IPS-20b (cell line): ENCODE results near the gene ZEB1.
"Not testable (repeated sequence)": the region's sequence is repeated elsewhere in the genome, so short reads cannot be mapped to it uniquely, and the experiment has no call there.

Source experiments
- H3K27ac ChIP-seq: one replicate; pipeline ENCODE4 v1.5.1; 2013; ENCODE audit warnings: low read length
- H3K27me3 ChIP-seq: 2 replicates; pipeline ENCODE4 v1.6.1; 2013; ENCODE audit warnings: mild to moderate bottlenecking, low read length, inconsistent platforms; ENCODE audit not compliant: insufficient read depth
- H3K36me3 ChIP-seq: 2 replicates; pipeline ENCODE4 v1.6.1; 2013; ENCODE audit warnings: low read depth, mild to moderate bottlenecking, inconsistent platforms, low read length, moderate library complexity; ENCODE audit not compliant: insufficient read depth
- H3K4me1 ChIP-seq: 2 replicates; pipeline ENCODE4 v1.6.1; 2013; ENCODE audit warnings: mild to moderate bottlenecking, control low read depth, inconsistent platforms, low read length, moderate library complexity; ENCODE audit not compliant: insufficient read depth
- H3K4me3 ChIP-seq: 2 replicates; pipeline ENCODE4 v1.5.1; 2013; ENCODE audit warnings: mild to moderate bottlenecking, low read length, inconsistent platforms
- H3K9ac ChIP-seq: 2 replicates; pipeline ENCODE4 v1.6.1; 2013; ENCODE audit warnings: low read depth, mild to moderate bottlenecking, inconsistent platforms, low read length, moderate library complexity
- H3K9me3 ChIP-seq: 2 replicates; pipeline ENCODE4 v1.6.1; 2013; ENCODE audit warnings: mild to moderate bottlenecking, low read depth, low read length, inconsistent platforms; ENCODE audit not compliant: insufficient read depth

ZEB1 gene

GRCh38 chr10:31520986-31521831 lies 202.2 kb downstream of the ZEB1 start:
- no peaks in the 10 kb centered on the region for H3K36me3 ChIP-seq
- no peak overlapping the region for H3K27ac ChIP-seq
- H3K27me3 ChIP-seq: no peaks in the 10 kb centered on the region
- H3K4me1 ChIP-seq: no peaks in the 10 kb centered on the region
- no peak overlapping the region for H3K4me3 ChIP-seq
- no peaks in the 10 kb centered on the region for H3K9me3 ChIP-seq
- H3K9ac ChIP-seq: no peak overlapping the region

- Histone ChIP-seq H3K36me3 (no peaks in the 10 kb centered on the region), H3K4me3 (no peak overlapping the region)
Observed at GRCh38 chr10:31522820-31523219, 203.8 kb downstream of the ZEB1 start.

GRCh38 chr10:31524460-31524859 lies 205.4 kb downstream of the ZEB1 start:
- no peaks in the 10 kb centered on the region for H3K9me3 ChIP-seq
- no peaks in the 10 kb centered on the region for H3K36me3 ChIP-seq
- no peak overlapping the region for H3K27ac ChIP-seq
- H3K9ac ChIP-seq: no peak overlapping the region
- H3K27me3 ChIP-seq: no peaks in the 10 kb centered on the region
- no peak overlapping the region for H3K4me3 ChIP-seq
- no peaks in the 10 kb centered on the region for H3K4me1 ChIP-seq

More at GRCh38 chr10:31522820-31523219, 203.8 kb downstream of the ZEB1 start:
- Histone ChIP-seq H3K27ac (no peak overlapping the region), H3K9ac (no peak overlapping the region), H3K4me1 (no peaks in the 10 kb centered on the region), H3K27me3 (no peaks in the 10 kb centered on the region), H3K9me3 (no peaks in the 10 kb centered on the region)

GRCh38 chr10:31526178-31526577 lies 207.2 kb downstream of the ZEB1 start:
- no peaks in the 10 kb centered on the region for H3K9me3 ChIP-seq
- H3K4me3 ChIP-seq: no peak overlapping the region
- H3K27me3 ChIP-seq: no peaks in the 10 kb centered on the region
- no peaks in the 10 kb centered on the region for H3K4me1 ChIP-seq
- no peaks in the 10 kb centered on the region for H3K36me3 ChIP-seq
- no peak overlapping the region for H3K9ac ChIP-seq
- no peak overlapping the region for H3K27ac ChIP-seq

GRCh38 chr10:31526681-31527080 lies 207.7 kb downstream of the ZEB1 start:
- no peaks in the 10 kb centered on the region for H3K9me3 ChIP-seq
- H3K27me3 ChIP-seq: no peaks in the 10 kb centered on the region
- no peaks in the 10 kb centered on the region for H3K4me1 ChIP-seq
- H3K36me3 ChIP-seq: no peaks in the 10 kb centered on the region
- H3K4me3 ChIP-seq: no peak overlapping the region
- H3K27ac ChIP-seq: no peak overlapping the region
- H3K9ac ChIP-seq: no peak overlapping the region

GRCh38 chr10:31528831-31529230 lies 209.8 kb downstream of the ZEB1 start:
- H3K4me3 ChIP-seq: no peak overlapping the region
- H3K4me1 ChIP-seq: no peaks in the 10 kb centered on the region
- H3K27me3 ChIP-seq: no peaks in the 10 kb centered on the region
- no peak overlapping the region for H3K9ac ChIP-seq
- H3K36me3 ChIP-seq: no peaks in the 10 kb centered on the region
- no peaks in the 10 kb centered on the region for H3K9me3 ChIP-seq
- H3K27ac ChIP-seq: no peak overlapping the region

GRCh38 chr10:31536302-31536701 lies 217.3 kb downstream of the ZEB1 start:
- Histone ChIP-seq H3K4me3 (no peak overlapping the region), H3K36me3 (no peaks in the 10 kb centered on the region), H3K9me3 (no peaks in the 10 kb centered on the region), H3K27ac (no peak overlapping the region), H3K27me3 (no peaks in the 10 kb centered on the region), H3K9ac (no peak overlapping the region), H3K4me1 (no peaks in the 10 kb centered on the region)

- H3K4me1 ChIP-seq: no peaks in the 10 kb centered on the region
- H3K27ac ChIP-seq: no peak overlapping the region
- H3K27me3 ChIP-seq: no peaks in the 10 kb centered on the region
- H3K36me3 ChIP-seq: no peaks in the 10 kb centered on the region
- no peak overlapping the region for H3K9ac ChIP-seq
- H3K9me3 ChIP-seq: peaks cover 4% of the 10 kb centered on the region; the same call in 1 of the 2 replicates
- no peak overlapping the region for H3K4me3 ChIP-seq
Observed at GRCh38 chr10:31549896-31550295, 230.9 kb downstream of the ZEB1 start.

GRCh38 chr10:31554556-31554955 lies 235.5 kb downstream of the ZEB1 start:
- Histone ChIP-seq H3K4me3 (no peak overlapping the region), H3K4me1 (no peaks in the 10 kb centered on the region), H3K36me3 (no peaks in the 10 kb centered on the region), H3K9ac (no peak overlapping the region), H3K27ac (no peak overlapping the region), H3K27me3 (no peaks in the 10 kb centered on the region), H3K9me3 (no peaks in the 10 kb centered on the region; the same call in 1 of the 2 replicates)

- Histone ChIP-seq H3K9ac (no peak overlapping the region), H3K9me3 (no peaks in the 10 kb centered on the region; the same call in 1 of the 2 replicates), H3K4me3 (no peak overlapping the region), H3K4me1 (no peaks in the 10 kb centered on the region), H3K27me3 (no peaks in the 10 kb centered on the region), H3K27ac (no peak overlapping the region), H3K36me3 (no peaks in the 10 kb centered on the region)
Observed at GRCh38 chr10:31557854-31558253, 238.8 kb downstream of the ZEB1 start.

- not testable (repeated sequence) for H3K27ac ChIP-seq
Observed at GRCh38 chr10:31568252-31568861, 249.3 kb downstream of the ZEB1 start.

GRCh38 chr10:31574577-31574976 lies 255.6 kb downstream of the ZEB1 start:
- Histone ChIP-seq H3K36me3 (no peaks in the 10 kb centered on the region), H3K27me3 (no peaks in the 10 kb centered on the region), H3K9ac (no peak overlapping the region), H3K4me1 (no peaks in the 10 kb centered on the region), H3K9me3 (0 out of 2 replicates have a peak, but pooled peaks cover 3% of the 10 kb centered on the region), H3K4me3 (no peak overlapping the region), H3K27ac (no peak overlapping the region)

More at GRCh38 chr10:31568252-31568861, 249.3 kb downstream of the ZEB1 start:
- not testable (repeated sequence) for H3K9me3 ChIP-seq, H3K36me3 ChIP-seq, H3K27me3 ChIP-seq, H3K4me1 ChIP-seq, H3K9ac ChIP-seq, H3K4me3 ChIP-seq
